SKM-1 treated with dmso at 0.1 percent for 144 hours (cell line): ENCODE results near the gene TLE1.

ENCODE experiments used
- DNase-seq: peaks from one replicate; lab custom pipeline; 2025; ENCODE audit not compliant: unreplicated experiment; lab: John Stamatoyannopoulos, UW

Gene TLE1

GRCh38 chr9:81584099-81584498, 105.2 kb downstream of the TLE1 start:
- no peak for DNase-seq

- DNase-seq = no peak
Observed at GRCh38 chr9:81581986-81582385, 107.4 kb downstream of the TLE1 start.

- DNase-seq = no peak
Observed at GRCh38 chr9:81579381-81579780, 110.0 kb downstream of the TLE1 start.

GRCh38 chr9:81578606-81579005, 110.7 kb downstream of the TLE1 start:
- no peak for DNase-seq

GRCh38 chr9:81575956-81576355, 113.4 kb downstream of the TLE1 start:
- DNase-seq = no peak

GRCh38 chr9:81574405-81574804, 114.9 kb downstream of the TLE1 start:
- no peak for DNase-seq

- no peak for DNase-seq
Observed at GRCh38 chr9:81573415-81574321, 115.7 kb downstream of the TLE1 start.

GRCh38 chr9:81570083-81570482, 119.3 kb downstream of the TLE1 start:
- DNase-seq = no peak

- no peak for DNase-seq
Observed at GRCh38 chr9:81566074-81566698, 123.2 kb downstream of the TLE1 start.

- no peak for DNase-seq
Observed at GRCh38 chr9:81565609-81566008, 123.7 kb downstream of the TLE1 start.

- DNase-seq = no peak
Observed at GRCh38 chr9:81565144-81565543, 124.2 kb downstream of the TLE1 start.

- DNase-seq = no peak
Observed at GRCh38 chr9:81564632-81565031, 124.7 kb downstream of the TLE1 start.

- DNase-seq = no peak
Observed at GRCh38 chr9:81563739-81564138, 125.6 kb downstream of the TLE1 start.

- DNase-seq = no peak
Observed at GRCh38 chr9:81563020-81563407, 126.3 kb downstream of the TLE1 start.

GRCh38 chr9:81562231-81563019, 126.9 kb downstream of the TLE1 start:
- no peak for DNase-seq

- no peak for DNase-seq
Observed at GRCh38 chr9:81560851-81561732, 128.3 kb downstream of the TLE1 start.

GRCh38 chr9:81559709-81560108, 129.6 kb downstream of the TLE1 start:
- no peak for DNase-seq

- no peak for DNase-seq
Observed at GRCh38 chr9:81559197-81559596, 130.2 kb downstream of the TLE1 start.

- no peak for DNase-seq
Observed at GRCh38 chr9:81558091-81558830, 131.1 kb downstream of the TLE1 start.
